ENCODE data around the gene SZT2.
"Not testable (repeated sequence)": the region's sequence is repeated elsewhere in the genome, so short reads cannot be mapped to it uniquely, and the experiment has no call there.

SZT2 gene

DNA sequence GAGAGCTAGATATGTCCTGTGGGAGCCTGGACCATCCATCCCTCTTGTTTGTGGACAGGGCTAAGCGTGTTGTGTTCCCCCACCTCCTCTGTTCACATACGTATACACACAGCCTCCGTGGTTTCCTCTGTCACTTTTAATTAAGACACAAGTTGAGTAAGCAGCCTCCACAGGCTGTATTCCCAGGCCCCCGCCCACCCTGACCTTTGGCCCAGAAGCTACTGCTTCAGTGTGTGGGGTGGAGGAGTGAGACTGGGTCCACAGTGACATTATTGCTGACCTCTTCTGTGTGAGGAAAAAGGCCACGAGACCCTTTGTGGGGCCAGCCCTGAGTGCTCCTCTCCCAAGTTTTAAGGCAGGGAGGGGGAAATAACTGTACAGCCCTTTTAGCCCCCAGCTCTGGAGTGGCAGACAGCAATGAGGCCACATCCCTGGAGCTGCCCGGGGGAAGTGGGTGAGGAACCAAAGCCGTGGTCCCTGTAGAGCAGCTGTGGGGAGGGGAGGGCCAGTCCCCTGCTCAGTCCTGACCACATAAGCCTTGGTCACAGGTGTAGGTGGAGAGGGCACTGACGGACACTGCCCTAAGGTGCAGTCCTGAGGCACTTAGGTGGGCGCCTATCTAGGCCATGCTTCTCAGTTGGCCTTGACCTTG is 26.3 kb upstream of the SZT2 start:
- Histone ChIP-seq H3K27me3 (ENCODE audit: control insufficient read depth, insufficient read depth, low read length) (no peaks in the 10 kb centered on the region), H3K9me3 (ENCODE audit: control insufficient read depth, insufficient read depth, low read depth, low read length) (no peaks in the 10 kb centered on the region), H3K9ac (ENCODE audit: low read length) (no peak overlapping the region), H3K27ac (ENCODE audit: low read depth, low read length) (no peak overlapping the region), H3K4me1 (ENCODE audit: control insufficient read depth, insufficient read depth, low read length) (peaks cover 25% of the 10 kb centered on the region), H3K36me3 (ENCODE audit: control insufficient read depth, insufficient read depth, low read length) (peaks cover 64% of the 10 kb centered on the region), H3K4me3 (ENCODE audit: low read depth, low read length) (no peak overlapping the region)

DNA sequence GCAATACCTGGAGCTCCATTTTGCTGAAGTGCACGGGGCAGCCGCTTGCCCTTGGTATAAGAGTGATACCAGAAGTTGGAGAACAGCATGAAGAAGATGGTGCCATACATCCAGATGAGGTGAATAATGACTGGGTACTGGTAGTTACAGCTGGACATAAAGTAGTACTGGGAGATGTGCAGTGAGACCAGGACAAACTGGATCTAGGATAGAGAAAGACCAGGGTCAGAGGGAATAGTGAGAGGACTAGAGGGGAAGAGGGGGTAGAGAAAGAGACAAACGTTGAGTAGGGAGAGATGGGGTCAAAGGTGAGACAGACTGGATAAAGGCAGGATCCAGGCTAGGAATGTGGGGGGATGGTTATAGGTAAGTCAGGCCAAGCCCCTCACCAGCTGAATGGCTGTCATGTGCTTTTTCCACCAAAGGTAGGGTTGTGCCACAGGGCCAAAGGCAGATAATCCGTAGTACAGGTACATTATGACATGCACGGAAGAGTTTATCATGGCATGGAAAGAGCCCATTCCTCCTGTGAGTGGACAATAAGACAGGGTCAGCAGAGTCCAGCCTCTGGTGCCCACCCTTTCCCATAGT is 25.7 kb upstream of the SZT2 start:
- no peaks in the 10 kb centered on the region for H3K27me3 ChIP-seq (ENCODE audit: control insufficient read depth, insufficient read depth, low read length)
- peaks cover 31% of the 10 kb centered on the region for H3K4me1 ChIP-seq (ENCODE audit: control insufficient read depth, insufficient read depth, low read length)
- H3K27ac ChIP-seq (ENCODE audit: low read depth, low read length) = no peak overlapping the region
- H3K4me3 ChIP-seq (ENCODE audit: low read depth, low read length) = no peak overlapping the region
- no peak overlapping the region for H3K9ac ChIP-seq (ENCODE audit: low read length)
- peaks cover 64% of the 10 kb centered on the region for H3K36me3 ChIP-seq (ENCODE audit: control insufficient read depth, insufficient read depth, low read length)
- H3K9me3 ChIP-seq (ENCODE audit: control insufficient read depth, insufficient read depth, low read depth, low read length) = no peaks in the 10 kb centered on the region

DNA sequence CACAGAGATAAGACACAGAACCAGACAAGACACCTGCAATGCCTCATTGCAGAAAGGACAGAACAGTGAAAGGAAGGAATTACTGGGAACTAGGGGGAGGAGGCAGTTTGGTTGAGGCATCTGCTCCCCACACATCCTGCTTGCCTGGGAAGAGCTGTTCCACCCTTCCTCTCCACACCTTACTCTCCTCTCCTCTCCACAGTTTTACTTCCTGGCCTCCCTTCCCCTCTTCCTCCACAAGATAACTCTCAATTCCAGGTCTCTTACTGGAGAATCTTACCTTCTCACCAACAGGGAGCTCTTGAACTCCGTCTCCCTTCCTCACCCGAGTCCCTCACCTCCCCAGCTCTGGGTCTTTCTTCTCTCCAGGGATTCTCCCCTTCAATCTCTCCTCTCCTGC is 24.0 kb upstream of the SZT2 start:
- H3K4me3 ChIP-seq (ENCODE audit: low read depth, low read length) = peak overlapping the region; percentile 69
- H3K4me1 ChIP-seq (ENCODE audit: control insufficient read depth, insufficient read depth, low read length) = peaks cover 22% of the 10 kb centered on the region
- peak overlapping the region; percentile 31 for H3K9ac ChIP-seq (ENCODE audit: low read length)
- no peaks in the 10 kb centered on the region for H3K27me3 ChIP-seq (ENCODE audit: control insufficient read depth, insufficient read depth, low read length)
- H3K36me3 ChIP-seq (ENCODE audit: control insufficient read depth, insufficient read depth, low read length) = peaks cover 50% of the 10 kb centered on the region
- no peaks in the 10 kb centered on the region for H3K9me3 ChIP-seq (ENCODE audit: control insufficient read depth, insufficient read depth, low read depth, low read length)
- H3K27ac ChIP-seq (ENCODE audit: low read depth, low read length) = no peak overlapping the region

DNA sequence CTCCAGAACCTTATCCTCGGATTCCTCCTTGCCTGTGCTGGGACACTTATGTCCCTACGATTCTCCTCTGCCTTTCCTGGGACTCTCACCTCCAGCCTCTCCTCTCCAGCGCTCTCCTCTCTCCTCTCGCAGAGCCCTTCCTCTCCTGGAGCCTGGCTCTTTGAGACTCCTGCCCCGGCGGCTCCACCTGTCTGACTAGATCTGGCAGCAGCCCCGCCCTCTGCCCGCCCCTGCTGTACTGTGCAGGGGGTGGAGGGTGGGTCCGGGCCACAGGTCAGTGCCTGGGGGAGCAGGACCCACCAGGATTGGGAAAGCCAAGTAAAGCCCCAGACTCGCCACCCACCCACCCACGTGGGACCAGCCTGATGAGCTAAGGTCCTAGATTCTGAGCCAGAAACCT is 23.5 kb upstream of the SZT2 start:
- Histone ChIP-seq H3K9ac (ENCODE audit: low read length) (peak overlapping the region; percentile 31), H3K4me3 (ENCODE audit: low read depth, low read length) (peak overlapping the region; percentile 69), H3K4me1 (ENCODE audit: control insufficient read depth, insufficient read depth, low read length) (peaks cover 18% of the 10 kb centered on the region), H3K27ac (ENCODE audit: low read depth, low read length) (no peak overlapping the region), H3K27me3 (ENCODE audit: control insufficient read depth, insufficient read depth, low read length) (no peaks in the 10 kb centered on the region), H3K36me3 (ENCODE audit: control insufficient read depth, insufficient read depth, low read length) (peaks cover 45% of the 10 kb centered on the region), H3K9me3 (ENCODE audit: control insufficient read depth, insufficient read depth, low read depth, low read length) (no peaks in the 10 kb centered on the region)

DNA sequence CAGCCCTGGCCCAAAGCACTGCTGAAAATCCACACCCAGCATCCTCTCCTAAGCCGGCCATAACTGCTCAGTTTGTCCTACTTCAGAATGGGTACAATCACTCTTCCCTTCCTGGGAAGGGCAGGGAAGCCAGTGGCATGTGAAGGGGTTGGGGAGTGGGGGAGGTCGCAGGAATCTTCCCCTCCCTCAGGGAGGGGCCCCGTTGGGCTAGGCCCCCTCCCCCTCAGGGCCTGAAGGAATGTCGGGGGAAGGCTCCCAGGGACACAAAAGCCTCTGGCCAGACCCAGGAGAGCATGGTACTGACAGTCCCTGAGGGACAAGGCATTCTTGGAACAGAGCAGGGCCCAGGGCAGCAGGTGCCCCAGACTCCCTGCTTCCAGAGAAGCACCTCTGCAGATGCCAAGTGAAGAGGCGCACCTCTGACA is 23.1 kb upstream of the SZT2 start:
- Histone ChIP-seq H3K4me1 (ENCODE audit: control insufficient read depth, insufficient read depth, low read length) (peaks cover 18% of the 10 kb centered on the region), H3K27ac (ENCODE audit: low read depth, low read length) (no peak overlapping the region), H3K9me3 (ENCODE audit: control insufficient read depth, insufficient read depth, low read depth, low read length) (no peaks in the 10 kb centered on the region), H3K27me3 (ENCODE audit: control insufficient read depth, insufficient read depth, low read length) (no peaks in the 10 kb centered on the region), H3K9ac (ENCODE audit: low read length) (peak overlapping the region; percentile 72), H3K4me3 (ENCODE audit: low read depth, low read length) (peak overlapping the region; percentile 69), H3K36me3 (ENCODE audit: control insufficient read depth, insufficient read depth, low read length) (peaks cover 40% of the 10 kb centered on the region)

DNA sequence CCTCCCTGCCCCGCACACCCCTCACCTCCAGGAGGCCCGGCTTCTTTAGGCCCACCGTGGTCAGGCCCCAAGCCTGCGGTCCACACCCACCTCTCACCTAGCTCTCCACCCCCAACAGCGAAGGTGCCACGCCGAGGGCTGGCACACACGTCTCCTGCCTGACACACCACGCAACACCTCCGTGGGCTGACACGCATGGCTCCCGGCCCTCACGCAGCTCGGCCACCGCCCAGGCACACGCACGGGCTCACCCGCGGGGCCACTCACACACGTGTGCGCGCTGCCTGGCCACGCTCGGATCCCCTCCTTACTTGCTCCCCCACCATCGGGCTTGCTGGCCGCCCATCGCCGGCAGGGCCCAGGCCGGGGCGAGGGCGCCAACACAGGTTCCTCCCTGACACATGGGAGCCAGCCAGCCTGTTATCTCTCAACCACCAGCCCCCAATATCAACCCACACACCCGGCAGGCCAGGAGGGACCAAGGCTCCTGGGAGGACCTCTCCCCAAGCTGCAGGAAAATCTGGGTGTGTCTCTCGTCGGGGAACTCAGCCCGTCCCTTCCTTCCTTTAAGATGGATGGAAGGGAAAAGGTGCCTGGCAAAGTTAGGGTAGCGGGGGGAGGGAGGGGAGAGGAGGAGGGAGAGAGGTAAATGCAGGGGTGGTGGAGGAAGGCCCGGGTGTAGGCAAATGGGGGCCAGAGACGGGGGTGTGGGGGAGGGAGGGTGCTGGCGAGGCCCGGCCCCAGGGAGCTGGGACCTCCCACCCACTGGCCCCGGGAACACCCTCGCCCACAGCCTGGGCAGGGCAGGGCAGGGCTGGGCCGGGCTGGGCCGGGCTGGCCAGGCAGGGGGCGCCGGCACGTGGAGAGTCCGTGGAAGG is 22.4 kb upstream of the SZT2 start:
- Histone ChIP-seq H3K9ac (ENCODE audit: low read length) (peak overlapping the region; percentile 72), H3K27ac (ENCODE audit: low read depth, low read length) (peak overlapping the region; percentile 22; the same call in 1 of the 2 replicates), H3K27me3 (ENCODE audit: control insufficient read depth, insufficient read depth, low read length) (no peaks in the 10 kb centered on the region), H3K4me1 (ENCODE audit: control insufficient read depth, insufficient read depth, low read length) (peaks cover 18% of the 10 kb centered on the region), H3K9me3 (ENCODE audit: control insufficient read depth, insufficient read depth, low read depth, low read length) (no peaks in the 10 kb centered on the region), H3K36me3 (ENCODE audit: control insufficient read depth, insufficient read depth, low read length) (peaks cover 34% of the 10 kb centered on the region), H3K4me3 (ENCODE audit: low read depth, low read length) (peak overlapping the region; percentile 69)

DNA sequence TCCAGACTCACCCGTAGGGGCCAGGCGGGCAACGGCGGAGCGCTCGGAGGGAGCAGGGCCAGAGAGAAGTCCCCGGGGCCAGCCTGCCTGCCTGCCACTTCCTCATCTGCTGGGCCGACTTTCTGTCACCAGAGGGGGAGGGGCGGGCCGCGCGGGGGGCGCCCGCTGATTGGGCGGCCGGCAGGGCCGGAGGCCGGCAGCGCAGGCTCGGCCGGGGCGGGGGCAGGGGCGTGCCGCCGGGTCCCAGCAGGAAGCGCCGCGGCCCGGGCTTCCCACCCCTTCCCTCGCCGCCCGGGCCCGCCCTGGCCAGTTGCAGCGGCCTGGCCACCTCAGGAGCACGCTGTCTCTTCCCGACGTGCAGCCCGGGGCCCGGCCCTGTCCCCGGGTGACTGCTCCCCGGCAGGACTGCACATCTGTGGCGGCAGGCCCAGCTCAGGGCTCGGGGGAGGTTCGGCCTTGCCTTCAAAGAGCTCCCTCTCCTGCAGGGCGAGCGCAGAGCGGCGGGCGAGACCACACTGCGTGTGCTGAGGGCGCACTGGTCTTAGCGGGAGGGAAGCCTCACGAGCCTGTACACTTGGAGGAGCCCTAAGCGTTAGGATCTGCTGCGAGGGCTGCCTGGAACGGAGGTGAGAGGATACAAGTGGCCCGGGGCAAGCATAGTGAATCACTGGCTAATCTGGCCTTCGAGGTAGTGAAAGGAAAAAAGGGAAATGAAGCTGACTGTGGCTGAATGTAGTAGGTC is 21.6 kb upstream of the SZT2 start, which contains the start of gene ELOVL1:
Gene ELOVL1 (minus strand): TSS at position 108 of the 742 bp plus-strand sequence. CDS start 2,402 bp downstream, outside the sequence.
- no peaks in the 10 kb centered on the region for H3K9me3 ChIP-seq (ENCODE audit: control insufficient read depth, insufficient read depth, low read depth, low read length)
- peaks cover 26% of the 10 kb centered on the region for H3K36me3 ChIP-seq (ENCODE audit: control insufficient read depth, insufficient read depth, low read length)
- no peaks in the 10 kb centered on the region for H3K27me3 ChIP-seq (ENCODE audit: control insufficient read depth, insufficient read depth, low read length)
- peak within 1 kb of the TSS; percentile 87 for H3K9ac ChIP-seq (ENCODE audit: low read length)
- peaks cover 18% of the 10 kb centered on the region for H3K4me1 ChIP-seq (ENCODE audit: control insufficient read depth, insufficient read depth, low read length)
- H3K4me3 ChIP-seq (ENCODE audit: low read depth, low read length) = peak within 1 kb of the TSS; percentile 69
- H3K27ac ChIP-seq (ENCODE audit: low read depth, low read length) = peak within 1 kb of the TSS; percentile 35; the same call in 1 of the 2 replicates

DNA sequence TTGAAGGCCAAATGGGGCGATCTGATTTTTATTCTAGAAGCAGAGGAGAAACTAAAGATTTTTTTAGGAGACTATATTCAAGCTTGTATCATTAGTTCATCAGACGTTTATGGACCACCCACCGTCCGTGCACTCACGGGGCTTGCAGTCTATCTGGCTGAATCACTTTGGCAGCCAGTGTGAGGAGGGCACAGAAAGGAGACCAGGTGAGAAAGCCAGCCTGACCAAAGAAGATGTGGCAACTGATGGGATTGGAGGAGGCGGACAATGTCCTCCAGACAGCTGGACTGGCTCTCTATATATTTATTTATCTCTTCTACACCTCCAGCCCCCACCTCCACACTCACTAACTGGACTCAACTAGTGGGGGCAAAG is 21.1 kb upstream of the SZT2 start:
- H3K9ac ChIP-seq (ENCODE audit: low read length) = peak overlapping the region; percentile 87
- peak overlapping the region; percentile 69 for H3K4me3 ChIP-seq (ENCODE audit: low read depth, low read length)
- peaks cover 20% of the 10 kb centered on the region for H3K36me3 ChIP-seq (ENCODE audit: control insufficient read depth, insufficient read depth, low read length)
- H3K27me3 ChIP-seq (ENCODE audit: control insufficient read depth, insufficient read depth, low read length) = no peaks in the 10 kb centered on the region
- no peaks in the 10 kb centered on the region for H3K9me3 ChIP-seq (ENCODE audit: control insufficient read depth, insufficient read depth, low read depth, low read length)
- peak overlapping the region; percentile 35; the same call in 1 of the 2 replicates for H3K27ac ChIP-seq (ENCODE audit: low read depth, low read length)
- H3K4me1 ChIP-seq (ENCODE audit: control insufficient read depth, insufficient read depth, low read length) = peaks cover 18% of the 10 kb centered on the region

DNA sequence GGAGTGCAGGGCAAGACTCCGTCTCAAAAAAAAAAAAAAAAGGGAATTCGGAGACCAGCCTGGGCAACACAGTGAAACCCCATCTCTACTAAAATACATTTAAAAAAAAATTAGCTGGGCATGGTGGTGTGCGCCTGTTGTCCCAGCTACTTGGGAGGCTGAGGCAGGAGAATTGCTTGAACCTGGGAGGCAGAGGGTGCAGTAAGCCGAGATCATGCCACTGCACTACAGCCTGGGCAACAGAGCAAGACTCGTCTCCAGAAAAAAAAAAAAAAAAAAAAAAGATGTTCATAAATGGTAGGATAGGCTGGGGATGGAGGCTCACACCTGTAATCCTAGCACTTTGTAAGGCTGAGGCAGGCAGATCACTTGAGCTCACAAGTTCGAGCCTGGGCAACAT is 19.9 kb upstream of the SZT2 start:
- H3K27me3 ChIP-seq (ENCODE audit: control insufficient read depth, insufficient read depth, low read length); H3K9me3 ChIP-seq (ENCODE audit: control insufficient read depth, insufficient read depth, low read depth, low read length); H3K4me3 ChIP-seq (ENCODE audit: low read depth, low read length); H3K36me3 ChIP-seq (ENCODE audit: control insufficient read depth, insufficient read depth, low read length); H3K27ac ChIP-seq (ENCODE audit: low read depth, low read length); H3K9ac ChIP-seq (ENCODE audit: low read length): not testable (repeated sequence)
- H3K4me1 ChIP-seq (ENCODE audit: control insufficient read depth, insufficient read depth, low read length) = peaks cover 18% of the 10 kb centered on the region

DNA sequence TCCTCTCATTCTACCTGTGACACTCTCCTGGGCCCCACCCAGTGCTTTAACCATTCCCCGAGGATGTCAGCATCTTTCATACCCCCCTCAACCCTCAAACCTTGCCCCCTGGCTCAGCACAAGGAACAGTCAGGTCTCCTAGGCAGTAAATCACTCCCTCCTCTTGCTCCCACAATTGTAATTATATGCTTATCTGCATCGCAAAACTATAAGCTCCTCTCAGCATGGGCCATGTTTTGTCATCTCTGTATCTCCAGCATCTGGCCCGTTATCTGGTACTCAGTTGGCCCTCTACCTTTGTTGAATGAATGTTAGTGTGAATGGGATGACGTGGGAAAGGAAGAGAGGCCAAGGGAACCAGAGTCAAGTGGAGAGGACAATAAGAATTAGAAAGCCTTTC is 19.1 kb upstream of the SZT2 start:
- Histone ChIP-seq H3K27ac (ENCODE audit: low read depth, low read length) (no peak overlapping the region), H3K4me3 (ENCODE audit: low read depth, low read length) (no peak overlapping the region), H3K4me1 (ENCODE audit: control insufficient read depth, insufficient read depth, low read length) (peaks cover 17% of the 10 kb centered on the region), H3K36me3 (ENCODE audit: control insufficient read depth, insufficient read depth, low read length) (peaks cover under 1% of the 10 kb centered on the region; the same call in 1 of the 2 replicates), H3K27me3 (ENCODE audit: control insufficient read depth, insufficient read depth, low read length) (no peaks in the 10 kb centered on the region), H3K9me3 (ENCODE audit: control insufficient read depth, insufficient read depth, low read depth, low read length) (no peaks in the 10 kb centered on the region), H3K9ac (ENCODE audit: low read length) (no peak overlapping the region)

Data from HUES6 (cell line).